ENCODE results near the gene TGM3. TPM values are rescaled to one million over a fixed set of nuclear protein-coding genes. Genes with fewer than 3 reads are reported as not detected.

The TGM3 gene
- polyA plus RNA-seq, 1 donor (not counting 4 experiments of a cell fraction or from before 2014, with no cell fraction given), result 0.08 TPM

- Histone ChIP-seq H3K79me2 (ENCODE audit: control insufficient read depth, insufficient read depth, low read length) (no peaks in the 10 kb centered on the region), H3K4me3 (ENCODE audit: control insufficient read depth in 2 of 3, extremely low read depth in 1 of 3, insufficient read depth in 2 of 3, low read depth in 1 of 3, low read length in 3 of 3) (no peak overlapping the region), H4K20me1 (ENCODE audit: control insufficient read depth, extremely low read depth, insufficient read depth, low read length) (no peaks in the 10 kb centered on the region), H3K9me3 (ENCODE audit: control insufficient read depth, low read depth, low read length) (no peaks in the 10 kb centered on the region), H3K36me3 (ENCODE audit: control insufficient read depth in 2 of 2, extremely low read depth in 1 of 2, insufficient read depth in 2 of 2, low read length in 2 of 2) (no peaks in the 10 kb centered on the region), H3K27ac (ENCODE audit: control insufficient read depth, insufficient read depth, low read length) (no peak overlapping the region), H2AFZ (ENCODE audit: control insufficient read depth, low read length) (no peak overlapping the region), H3K4me1 (ENCODE audit: control insufficient read depth, extremely low read depth, insufficient read depth, low read length) (no peaks in the 10 kb centered on the region), H3K9ac (ENCODE audit: control insufficient read depth, extremely low read depth, insufficient read depth, low read length) (no peak overlapping the region), H3K4me2 (ENCODE audit: control insufficient read depth, extremely low read depth, insufficient read depth, low read depth, low read length) (no peak overlapping the region), H3K27me3 (ENCODE audit: control insufficient read depth, extremely low read depth, insufficient read depth, low read length) (peaks cover 38% of the 10 kb centered on the region), H3K9me1 (ENCODE audit: control insufficient read depth, extremely low read depth, insufficient read depth, low read length) (no peaks in the 10 kb centered on the region)
- TF ChIP-seq, protein P1, sequence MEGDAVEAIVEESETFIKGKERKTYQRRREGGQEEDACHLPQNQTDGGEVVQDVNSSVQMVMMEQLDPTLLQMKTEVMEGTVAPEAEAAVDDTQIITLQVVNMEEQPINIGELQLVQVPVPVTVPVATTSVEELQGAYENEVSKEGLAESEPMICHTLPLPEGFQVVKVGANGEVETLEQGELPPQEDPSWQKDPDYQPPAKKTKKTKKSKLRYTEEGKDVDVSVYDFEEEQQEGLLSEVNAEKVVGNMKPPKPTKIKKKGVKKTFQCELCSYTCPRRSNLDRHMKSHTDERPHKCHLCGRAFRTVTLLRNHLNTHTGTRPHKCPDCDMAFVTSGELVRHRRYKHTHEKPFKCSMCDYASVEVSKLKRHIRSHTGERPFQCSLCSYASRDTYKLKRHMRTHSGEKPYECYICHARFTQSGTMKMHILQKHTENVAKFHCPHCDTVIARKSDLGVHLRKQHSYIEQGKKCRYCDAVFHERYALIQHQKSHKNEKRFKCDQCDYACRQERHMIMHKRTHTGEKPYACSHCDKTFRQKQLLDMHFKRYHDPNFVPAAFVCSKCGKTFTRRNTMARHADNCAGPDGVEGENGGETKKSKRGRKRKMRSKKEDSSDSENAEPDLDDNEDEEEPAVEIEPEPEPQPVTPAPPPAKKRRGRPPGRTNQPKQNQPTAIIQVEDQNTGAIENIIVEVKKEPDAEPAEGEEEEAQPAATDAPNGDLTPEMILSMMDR (optimal IDR thresholded peaks at IDR 0.05 in 1 of 3, IDR thresholded peaks at IDR 0.05 in 1 of 3, conservative IDR thresholded peaks at IDR 0.05 in 1 of 3; ENCODE audit: extremely low read depth in 1 of 3, insufficient read depth in 2 of 3, low read length in 3 of 3), result no peak
- no peak for TF ChIP-seq EZH2 (IDR thresholded peaks at IDR 0.05; ENCODE audit: low read length)
- FAIRE-seq (no peak), DNase-seq (ENCODE audit: low read depth, low spot score) (no peak)
- dilution Hi-C loops (cut with MboI; ENCODE audit: extremely low pct_ligation_motif_present, low sequenced_read_pairs), result loop anchor here (10.0 kb wide), 1 partner anchor 129 kb away; no protein-coding TSS in a partner anchor
These were observed 38.0 kb downstream of the TGM3 start for GRCh38 chr20:2333821-2334220.

GRCh38 chr20:2335096-2335870, 39.5 kb downstream of the TGM3 start:
- H3K9me3 ChIP-seq (ENCODE audit: control insufficient read depth, low read depth, low read length), result no peaks in the 10 kb centered on the region
- peaks cover 31% of the 10 kb centered on the region for H3K27me3 ChIP-seq (ENCODE audit: control insufficient read depth, extremely low read depth, insufficient read depth, low read length)
- FAIRE-seq, result no peak
- no peaks in the 10 kb centered on the region for H4K20me1 ChIP-seq (ENCODE audit: control insufficient read depth, extremely low read depth, insufficient read depth, low read length)
- H3K9ac ChIP-seq (ENCODE audit: control insufficient read depth, extremely low read depth, insufficient read depth, low read length), result no peak overlapping the region
- H3K79me2 ChIP-seq (ENCODE audit: control insufficient read depth, insufficient read depth, low read length), result no peaks in the 10 kb centered on the region
- H3K4me3 ChIP-seq (ENCODE audit: control insufficient read depth in 2 of 3, extremely low read depth in 1 of 3, insufficient read depth in 2 of 3, low read depth in 1 of 3, low read length in 3 of 3), result no peak overlapping the region
- H3K4me1 ChIP-seq (ENCODE audit: control insufficient read depth, extremely low read depth, insufficient read depth, low read length), result no peaks in the 10 kb centered on the region
- DNase-seq (ENCODE audit: low read depth, low spot score), result no peak
- no peak for TF ChIP-seq EZH2 (IDR thresholded peaks at IDR 0.05; ENCODE audit: low read length)
- TF ChIP-seq, protein P1 (optimal IDR thresholded peaks at IDR 0.05 in 1 of 3, IDR thresholded peaks at IDR 0.05 in 1 of 3, conservative IDR thresholded peaks at IDR 0.05 in 1 of 3; ENCODE audit: extremely low read depth in 1 of 3, insufficient read depth in 2 of 3, low read length in 3 of 3), result no peak
- no peaks in the 10 kb centered on the region for H3K9me1 ChIP-seq (ENCODE audit: control insufficient read depth, extremely low read depth, insufficient read depth, low read length)
- H3K36me3 ChIP-seq (ENCODE audit: control insufficient read depth in 2 of 2, extremely low read depth in 1 of 2, insufficient read depth in 2 of 2, low read length in 2 of 2), result no peaks in the 10 kb centered on the region
- no peak overlapping the region for H3K27ac ChIP-seq (ENCODE audit: control insufficient read depth, insufficient read depth, low read length)
- dilution Hi-C loops (cut with MboI; ENCODE audit: extremely low pct_ligation_motif_present, low sequenced_read_pairs), result loop anchor here (10.0 kb wide), 1 partner anchor 130 kb away; no protein-coding TSS in a partner anchor
- H2AFZ ChIP-seq (ENCODE audit: control insufficient read depth, low read length), result no peak overlapping the region
- H3K4me2 ChIP-seq (ENCODE audit: control insufficient read depth, extremely low read depth, insufficient read depth, low read depth, low read length), result no peak overlapping the region
